Rectal smooth muscle tissue (tissue), 1 donor: ENCODE measurements around the gene ANGEL2.
"Not testable (repeated sequence)": the region's sequence is repeated elsewhere in the genome, so short reads cannot be mapped to it uniquely, and the experiment has no call there.

ENCODE experiments used
- H3K27ac ChIP-seq: one replicate; pipeline ENCODE4 v1.7.0; 2013; ENCODE audit warnings: low read depth, low read length, inconsistent platforms
- H3K27me3 ChIP-seq: one replicate; pipeline ENCODE4 v1.7.0; 2013; ENCODE audit warnings: low read length; ENCODE audit not compliant: control insufficient read depth, insufficient read depth
- H3K36me3 ChIP-seq: one replicate; pipeline ENCODE4 v1.7.0; 2013; ENCODE audit warnings: low read length; ENCODE audit not compliant: control insufficient read depth, insufficient read depth
- H3K4me1 ChIP-seq: one replicate; pipeline ENCODE4 v1.7.0; 2013; ENCODE audit warnings: low read length; ENCODE audit not compliant: control insufficient read depth, insufficient read depth
- H3K4me3 ChIP-seq: one replicate; pipeline ENCODE4 v1.7.0; 2013; ENCODE audit warnings: low read length
- H3K9ac ChIP-seq: one replicate; pipeline ENCODE4 v1.7.0; 2013; ENCODE audit warnings: low read length

ANGEL2 gene

GRCh38 chr1:213003256-213003655 lies 12.4 kb downstream of the ANGEL2 start:
- Histone ChIP-seq H3K27me3 (no peaks in the 10 kb centered on the region), H3K36me3 (peaks cover 6% of the 10 kb centered on the region), H3K4me3 (no peak overlapping the region), H3K9ac (no peak overlapping the region), H3K4me1 (no peaks in the 10 kb centered on the region), H3K27ac (no peak overlapping the region)

- no peak overlapping the region for H3K9ac ChIP-seq
These were observed 20.7 kb downstream of the ANGEL2 start for GRCh38 chr1:212994926-212995325.

GRCh38 chr1:212993960-212994359 lies 21.7 kb downstream of the ANGEL2 start:
- H3K36me3 ChIP-seq, H3K27me3 ChIP-seq, H3K27ac ChIP-seq, H3K9ac ChIP-seq, H3K4me1 ChIP-seq, H3K4me3 ChIP-seq: not testable (repeated sequence)

More at GRCh38 chr1:212994926-212995325, 20.7 kb downstream of the ANGEL2 start:
- no peaks in the 10 kb centered on the region for H3K27me3 ChIP-seq
- H3K4me1 ChIP-seq, result no peaks in the 10 kb centered on the region
- peaks cover 6% of the 10 kb centered on the region for H3K36me3 ChIP-seq
- H3K27ac ChIP-seq, result no peak overlapping the region
- H3K4me3 ChIP-seq, result no peak overlapping the region

GRCh38 chr1:212990276-212990675 lies 25.4 kb downstream of the ANGEL2 start:
- no peak overlapping the region for H3K27ac ChIP-seq
- no peaks in the 10 kb centered on the region for H3K36me3 ChIP-seq
- no peak overlapping the region for H3K9ac ChIP-seq
- no peaks in the 10 kb centered on the region for H3K27me3 ChIP-seq
- H3K4me1 ChIP-seq, result no peaks in the 10 kb centered on the region
- no peak overlapping the region for H3K4me3 ChIP-seq

- Histone ChIP-seq H3K27me3 (no peaks in the 10 kb centered on the region), H3K27ac (no peak overlapping the region), H3K9ac (no peak overlapping the region), H3K4me3 (no peak overlapping the region), H3K36me3 (no peaks in the 10 kb centered on the region), H3K4me1 (no peaks in the 10 kb centered on the region)
These were observed 27.9 kb downstream of the ANGEL2 start for GRCh38 chr1:212987702-212988322.

- Histone ChIP-seq H3K4me3 (no peak overlapping the region), H3K36me3 (no peaks in the 10 kb centered on the region), H3K27ac (no peak overlapping the region)
These were observed 29.1 kb downstream of the ANGEL2 start for GRCh38 chr1:212986551-212986950.

GRCh38 chr1:212984522-212985291 lies 31.0 kb downstream of the ANGEL2 start:
- Histone ChIP-seq H3K4me1 (no peaks in the 10 kb centered on the region), H3K27me3 (no peaks in the 10 kb centered on the region), H3K36me3 (no peaks in the 10 kb centered on the region), H3K4me3 (no peak overlapping the region), H3K27ac (no peak overlapping the region), H3K9ac (no peak overlapping the region)

More at GRCh38 chr1:212986551-212986950, 29.1 kb downstream of the ANGEL2 start:
- H3K27me3 ChIP-seq, result no peaks in the 10 kb centered on the region
- H3K9ac ChIP-seq, result no peak overlapping the region
- no peaks in the 10 kb centered on the region for H3K4me1 ChIP-seq

- H3K4me1 ChIP-seq, result no peaks in the 10 kb centered on the region
- H3K27ac ChIP-seq, result no peak overlapping the region
- H3K9ac ChIP-seq, result no peak overlapping the region
- no peaks in the 10 kb centered on the region for H3K27me3 ChIP-seq
- no peak overlapping the region for H3K4me3 ChIP-seq
- H3K36me3 ChIP-seq, result no peaks in the 10 kb centered on the region
These were observed 32.2 kb downstream of the ANGEL2 start for GRCh38 chr1:212983482-212983881.

- H3K4me1 ChIP-seq, result no peaks in the 10 kb centered on the region
- no peak overlapping the region for H3K27ac ChIP-seq
- H3K4me3 ChIP-seq, result no peak overlapping the region
These were observed 33.1 kb downstream of the ANGEL2 start for GRCh38 chr1:212982430-212983152.

GRCh38 chr1:212981571-212982328 lies 33.9 kb downstream of the ANGEL2 start:
- Histone ChIP-seq H3K27ac (no peak overlapping the region), H3K9ac (no peak overlapping the region), H3K36me3 (no peaks in the 10 kb centered on the region), H3K27me3 (no peaks in the 10 kb centered on the region), H3K4me3 (no peak overlapping the region), H3K4me1 (no peaks in the 10 kb centered on the region)

More at GRCh38 chr1:212982430-212983152, 33.1 kb downstream of the ANGEL2 start:
- Histone ChIP-seq H3K36me3 (no peaks in the 10 kb centered on the region), H3K9ac (no peak overlapping the region), H3K27me3 (no peaks in the 10 kb centered on the region)

- no peaks in the 10 kb centered on the region for H3K27me3 ChIP-seq
These were observed 34.6 kb downstream of the ANGEL2 start for GRCh38 chr1:212981025-212981495.

More at GRCh38 chr1:212981025-212981495, 34.6 kb downstream of the ANGEL2 start:
- Histone ChIP-seq H3K4me3 (no peak overlapping the region), H3K4me1 (no peaks in the 10 kb centered on the region), H3K36me3 (no peaks in the 10 kb centered on the region), H3K27ac (no peak overlapping the region), H3K9ac (no peak overlapping the region)
